Transverse colon (tissue), 4 donors: Measurements from ENCODE around the gene ABCC2. TPM values are rescaled to one million over a fixed set of nuclear protein-coding genes. Genes with fewer than 3 reads are reported as not detected.
A peak's percentile ranks its signal among the peaks of the same experiment; 100 is the strongest.
"Not testable (repeated sequence)": the region's sequence is repeated elsewhere in the genome, so short reads cannot be mapped to it uniquely, and the experiment has no call there.

Experiments used
- DNase-seq: peaks from one replicate; pipeline ENCODE4 v3.0.0-alpha.2; 2019
- H3K27ac ChIP-seq, 4 donors: fragments of 200-600 bp; sonication (generic); 2 replicates each; pipeline ENCODE4 v1.5.1; 2016 to 2018; ENCODE audit warnings: inconsistent platforms in 4 of 4
- H3K27me3 ChIP-seq: fragments of 200-600 bp; sonication (generic); 2 replicates; pipeline ENCODE4 v1.5.1; 2017; ENCODE audit warnings: inconsistent platforms
- H3K36me3 ChIP-seq, 4 donors: fragments of 200-600 bp; sonication (generic); 2 replicates each; pipeline ENCODE4 v1.5.1; 2017 to 2019; ENCODE audit warnings: inconsistent platforms in 4 of 4
- H3K4me1 ChIP-seq, 4 donors: fragments of 200-600 bp; sonication (generic); 2 replicates each; pipeline ENCODE4 v1.5.1; 2017 to 2020; ENCODE audit warnings: inconsistent platforms in 4 of 4
- H3K4me3 ChIP-seq, 4 donors: fragments of 200-600 bp; sonication (generic); 1 replicate in 1 of 4; 2 replicates in 3 of 4; pipeline versions ENCODE4 v1.5.1 to v1.6.1; 2017 to 2019; ENCODE audit warnings: inconsistent platforms in 4 of 4
- H3K9me3 ChIP-seq, 2 donors: fragments of 200-600 bp; sonication (generic); 2 replicates each; pipeline ENCODE4 v1.5.1; 2017 to 2019; ENCODE audit warnings: inconsistent platforms in 2 of 2
- CTCF ChIP-seq, 5 experiments: fragments of 200-600 bp in 3 of 5; fragments of 450-650 bp in 2 of 5; sonication (generic) in 3 of 5; IDR thresholded peaks; 1 replicate in 2 of 5; 2 replicates in 3 of 5; pipeline ENCODE4 v1.5.1; 2016 to 2017; ENCODE audit warnings: antibody characterized with exemption in 5 of 5, inconsistent platforms in 3 of 5, mild to moderate bottlenecking in 2 of 5, moderate library complexity in 1 of 5
- EP300 ChIP-seq: sonication (generic); formaldehyde crosslinking; IDR thresholded peaks from one replicate; pipeline ENCODE4 v1.6.1; 2017; ENCODE audit warnings: antibody characterized with exemption, low read depth
- POLR2A ChIP-seq: fragments of 450-650 bp; IDR thresholded peaks from one replicate; pipeline ENCODE4 v1.6.1; 2016; ENCODE audit warnings: antibody characterized with exemption, mild to moderate bottlenecking, moderate library complexity
- POLR2AphosphoS5 ChIP-seq, 3 donors: sonication (generic); formaldehyde crosslinking; IDR thresholded peaks; one replicate each; pipeline ENCODE4 v1.6.1; 2016; ENCODE audit warnings: antibody characterized with exemption in 3 of 3
- WGBS, 2 donors: methylation state at CpG; one replicate each; pipeline ENCODE4 v1.1.5; 2018; ENCODE audit warnings: low coverage in 1 of 2; 5-methylcytosine and 5-hydroxymethylcytosine counted together
- in situ Hi-C, 4 donors: fragments of 200-750 bp; cut with MboI; loops; one replicate each; pipeline versions ENCODE4 v1.15.0 to v1.15.1; 2017; ENCODE audit warnings: low sequenced_read_pairs in 3 of 4, low pct_ligation_motif_present in 1 of 4, low pct_unique_long_range_greater_than_20kb in 1 of 4
- intact Hi-C: fragments of 100-400 bp; cut with DNase I; formaldehyde crosslinking; loops from one replicate; pipeline ENCODE4 v1.15.1; 2023; ENCODE audit warnings: low total_unique reads
- total RNA-seq, 4 donors: library from RNA; depleted of rRNA; stranded (reverse); fragments of >200 nt; gene quantifications; one replicate each; pipeline ENCODE4 v1.1.0, GENCODE V29; 2016

Gene ABCC2
- total RNA-seq, 4 donors from 2014 or later = 0.75 to 2.7 (median 1.5) TPM

- peaks cover 0 to 91% (median 41%) of the 10 kb centered on the region in 4 donors for H3K36me3 ChIP-seq
- H3K27ac ChIP-seq = no peak overlapping the region
- intact Hi-C loops = no loop called here
- H3K4me1 ChIP-seq = peaks cover 0 to 7% (median 3%) of the 10 kb centered on the region in 4 donors
- no peak for TF ChIP-seq POLR2A
- TF ChIP-seq CTCF (IDR thresholded peaks at IDR 0.05) = no peak
- TF ChIP-seq EP300 = no peak
- no peak for TF ChIP-seq POLR2AphosphoS5 (IDR thresholded peaks at IDR 0.05)
- peaks cover 8 to 12% of the 10 kb centered on the region in 2 donors for H3K9me3 ChIP-seq
- H3K4me3 ChIP-seq = no peak overlapping the region
- in situ Hi-C loops = no loop called here
- DNase-seq = no peak
- H3K27me3 ChIP-seq = no peaks in the 10 kb centered on the region
- 98 to 100% methylated on average over 3 of the region's 3 CpGs for WGBS, 2 donors
These were observed 41.4 kb upstream of the ABCC2 start for GRCh38 chr10:99740933-99741559.

GRCh38 chr10:99742254-99742653, 40.2 kb upstream of the ABCC2 start:
- TF ChIP-seq POLR2AphosphoS5 (IDR thresholded peaks at IDR 0.05) (no peak), CTCF (IDR thresholded peaks at IDR 0.05) (no peak), POLR2A (no peak), EP300 (no peak)
- intact Hi-C loops (no loop called here), in situ Hi-C loops (no loop called here)
- Histone ChIP-seq H3K27ac (peak overlapping the region in 1 of 4 donors; percentile 9), H3K9me3 (peaks cover 8 to 12% of the 10 kb centered on the region in 2 donors), H3K36me3 (peaks cover 0 to 94% (median 39%) of the 10 kb centered on the region in 4 donors), H3K4me1 (peaks cover 0 to 7% (median 3%) of the 10 kb centered on the region in 4 donors), H3K4me3 (no peak overlapping the region), H3K27me3 (no peaks in the 10 kb centered on the region)
- DNase-seq = no peak

- Histone ChIP-seq H3K4me3 (no peak overlapping the region), H3K9me3 (peaks cover 8 to 12% of the 10 kb centered on the region in 2 donors), H3K4me1 (peaks cover 0 to 7% (median 3%) of the 10 kb centered on the region in 4 donors), H3K27ac (peak overlapping the region in 1 of 4 donors; percentile 9), H3K27me3 (no peaks in the 10 kb centered on the region), H3K36me3 (peaks cover 0 to 95% (median 39%) of the 10 kb centered on the region in 4 donors)
- in situ Hi-C loops (no loop called here), intact Hi-C loops (no loop called here)
- DNase-seq = no peak
- 46 to 48% methylated on average over 2 of the region's 2 CpGs for WGBS, 2 donors
- TF ChIP-seq POLR2AphosphoS5 (IDR thresholded peaks at IDR 0.05) (no peak), CTCF (IDR thresholded peaks at IDR 0.05) (no peak), POLR2A (no peak), EP300 (no peak)
These were observed 39.7 kb upstream of the ABCC2 start for GRCh38 chr10:99742701-99743100.

- Histone ChIP-seq H3K4me3 (no peak overlapping the region), H3K36me3 (peaks cover 0 to 98% (median 41%) of the 10 kb centered on the region in 4 donors), H3K9me3 (peaks cover 8 to 12% of the 10 kb centered on the region in 2 donors), H3K27me3 (no peaks in the 10 kb centered on the region), H3K4me1 (peaks cover 0 to 7% (median 3%) of the 10 kb centered on the region in 4 donors), H3K27ac (no peak overlapping the region)
- WGBS, 2 donors = 65 to 67% methylated on average over 3 of the region's 3 CpGs
- TF ChIP-seq CTCF (IDR thresholded peaks at IDR 0.05) = no peak
- no peak for TF ChIP-seq POLR2AphosphoS5 (IDR thresholded peaks at IDR 0.05)
- TF ChIP-seq EP300 = no peak
- TF ChIP-seq POLR2A = no peak
- intact Hi-C loops (no loop called here), in situ Hi-C loops (no loop called here)
- DNase-seq = no peak
These were observed 38.6 kb upstream of the ABCC2 start for GRCh38 chr10:99743841-99744240.

- H3K27ac ChIP-seq, H3K4me1 ChIP-seq, intact Hi-C loops, in situ Hi-C loops, H3K9me3 ChIP-seq, H3K27me3 ChIP-seq, DNase-seq, H3K4me3 ChIP-seq: not testable (repeated sequence)
- WGBS, 2 donors = 94 to 100% methylated on average over 1 to 2 of the region's 2 CpGs
- H3K36me3 ChIP-seq = peaks cover 0 to 92% (median 35%) of the 10 kb centered on the region in 4 donors
These were observed 36.3 kb upstream of the ABCC2 start for GRCh38 chr10:99746166-99746565.
